Left hindlimb (tissue), 1 donor: ENCODE data around the gene EVC.
"Not testable (repeated sequence)": the region's sequence is repeated elsewhere in the genome, so short reads cannot be mapped to it uniquely, and the experiment has no call there.

Experiments used
- DNase-seq: peaks from one replicate; pipeline ENCODE4 v3.0.0-alpha.2; 2018

The EVC gene

GRCh38 chr4:5816851-5817375 lies 105.9 kb downstream of the EVC start:
- no peak for DNase-seq

- no peak for DNase-seq
These were observed 110.8 kb downstream of the EVC start for GRCh38 chr4:5821665-5822358.

GRCh38 chr4:5822619-5823018 lies 111.6 kb downstream of the EVC start:
- no peak for DNase-seq

DNA sequence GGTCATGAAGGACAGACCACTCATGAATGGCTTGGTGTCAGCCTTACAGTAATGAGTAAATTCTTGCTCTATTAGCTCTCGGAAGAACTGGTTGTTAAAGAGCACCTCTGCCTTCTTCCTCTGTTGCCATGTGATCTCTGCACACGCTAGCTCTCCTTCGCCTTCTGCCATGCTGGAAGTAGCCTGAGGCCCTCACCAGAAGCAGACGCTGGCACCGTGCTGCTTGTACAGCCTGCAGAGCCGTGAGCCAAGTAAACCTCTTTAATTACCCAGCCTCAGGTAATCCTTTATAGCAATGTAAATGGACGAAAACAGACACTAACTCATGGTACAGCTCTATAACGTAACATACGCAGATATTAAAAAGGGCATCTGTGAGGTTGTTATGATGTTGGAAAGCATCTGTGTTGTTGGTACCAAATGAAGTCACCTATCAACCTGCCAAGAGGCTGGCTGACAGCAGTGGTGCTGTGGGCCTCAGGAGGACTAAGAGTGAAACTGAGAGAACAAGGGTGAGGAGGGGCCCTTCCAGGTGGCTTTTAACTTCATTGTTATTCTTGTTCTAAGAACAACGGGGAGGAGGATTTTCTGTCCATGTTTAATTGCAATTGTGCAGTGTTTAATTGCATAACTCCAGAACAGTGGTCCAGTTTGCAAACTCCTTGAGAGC lies 112.7 kb downstream of the EVC start:
- DNase-seq = no peak

DNA sequence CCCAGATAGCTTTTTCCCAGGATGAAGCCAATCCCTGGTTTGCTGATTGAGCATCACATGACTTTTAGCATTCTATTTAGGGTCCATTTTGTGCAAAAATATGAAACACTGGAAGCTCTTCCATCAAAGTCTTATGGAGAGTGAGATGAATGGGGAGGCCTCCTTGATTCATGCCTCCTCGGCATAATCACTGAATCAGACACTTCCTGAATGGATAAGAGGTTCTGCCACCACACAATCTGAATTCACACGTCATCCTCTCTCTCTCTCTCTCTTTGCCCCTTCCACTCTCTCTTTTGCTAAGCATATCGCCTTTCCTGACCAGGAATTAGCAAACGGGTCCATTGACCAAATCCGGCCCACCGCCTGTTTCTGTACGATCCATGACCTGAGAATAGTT lies 113.2 kb downstream of the EVC start:
- DNase-seq = no peak

GRCh38 chr4:5824635-5825034 lies 113.6 kb downstream of the EVC start:
- DNase-seq = no peak

GRCh38 chr4:5825321-5826041 lies 114.5 kb downstream of the EVC start:
- no peak for DNase-seq

DNA sequence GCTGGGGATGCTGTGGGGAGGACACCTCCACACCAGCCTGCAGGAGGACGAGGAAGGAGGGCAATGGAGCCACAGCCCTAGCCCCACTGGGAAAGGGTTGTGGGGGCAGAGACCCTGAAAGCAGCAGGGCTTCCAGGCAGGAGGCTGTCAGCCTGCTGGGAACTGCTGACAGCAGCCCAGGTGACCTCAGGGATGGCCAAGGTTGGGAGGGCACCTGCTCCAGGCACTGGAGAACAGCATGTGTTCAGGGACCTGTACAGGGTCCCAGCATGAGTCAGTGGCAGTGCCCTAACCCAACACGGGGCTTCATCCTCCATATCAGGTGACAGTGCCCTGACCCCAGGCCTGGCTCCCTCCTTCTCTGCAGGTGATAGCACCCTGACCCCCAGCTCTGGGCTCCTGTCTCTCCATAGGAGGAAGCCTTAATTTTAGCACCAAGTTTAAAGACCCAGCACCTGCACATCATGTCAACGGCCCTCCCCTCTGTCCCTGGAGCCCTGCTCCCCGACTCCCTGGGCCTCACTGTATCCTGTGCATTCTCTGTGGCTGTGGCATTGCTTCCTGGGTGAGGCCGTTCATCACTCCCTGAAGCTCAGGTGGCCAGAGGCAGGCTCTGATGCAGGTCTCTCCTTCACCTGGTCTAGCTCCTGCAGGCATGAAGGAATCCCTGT lies 115.6 kb downstream of the EVC start:
- DNase-seq = no peak

DNA sequence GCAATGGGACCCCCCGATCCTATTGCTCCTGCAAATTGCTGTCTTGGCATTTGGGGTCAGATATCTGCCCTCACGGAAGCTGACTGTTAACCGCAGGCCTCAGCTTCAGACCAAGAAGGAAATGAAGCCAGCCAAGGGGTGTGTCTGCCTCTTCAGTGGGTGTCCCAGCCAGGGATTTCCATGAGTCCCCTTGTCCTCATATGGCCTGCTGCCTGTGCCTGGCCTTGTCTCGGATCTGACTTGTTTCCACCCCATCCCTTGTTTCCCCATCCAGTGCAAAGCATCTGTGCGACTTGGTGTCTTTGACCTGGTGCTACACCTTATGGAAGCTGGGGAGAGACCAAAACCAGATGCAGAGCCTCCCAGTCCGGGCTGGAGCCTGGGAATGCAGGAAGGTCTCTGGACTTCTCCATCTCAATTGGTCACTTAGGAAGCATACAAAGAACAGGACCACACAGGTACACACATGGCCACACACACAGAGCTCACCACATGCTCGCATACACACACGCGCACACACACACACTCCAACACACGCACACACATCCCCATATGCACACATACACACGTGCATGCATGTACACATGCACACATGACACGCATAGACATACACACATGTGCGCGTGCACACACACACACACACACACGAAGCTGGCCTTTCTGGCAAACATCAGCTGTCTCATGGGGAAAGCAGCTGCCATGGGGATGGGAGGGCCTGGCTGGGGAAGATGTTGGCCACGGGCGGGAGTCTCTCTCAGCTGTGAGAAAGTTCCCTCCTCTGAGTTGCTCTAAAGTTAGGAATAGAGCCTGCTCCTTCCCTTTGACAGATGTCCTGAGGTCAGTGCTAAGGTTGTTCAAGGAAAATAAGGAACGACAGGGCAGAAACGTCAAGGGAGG lies 116.4 kb downstream of the EVC start:
- DNase-seq = no peak

DNA sequence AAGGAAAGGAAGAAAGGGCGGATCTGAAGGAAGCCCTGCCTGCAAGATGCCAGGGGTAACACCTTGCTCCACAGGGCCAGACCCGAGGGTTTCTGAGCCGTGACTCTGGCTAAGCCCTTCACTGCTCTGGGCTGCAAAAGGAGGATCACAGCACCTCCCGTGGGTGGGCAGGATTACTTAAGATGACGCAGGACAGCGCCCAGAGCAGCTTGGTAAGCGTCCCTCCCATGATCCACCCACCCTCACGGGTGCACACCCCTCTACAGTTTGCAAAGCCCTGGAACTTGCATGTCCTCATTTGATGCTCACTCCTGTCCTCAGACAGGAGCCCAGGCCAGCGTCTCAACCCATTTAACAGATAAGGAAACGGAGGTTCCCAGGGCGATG lies 117.0 kb downstream of the EVC start:
- no peak for DNase-seq

- DNase-seq = no peak
These were observed 125.9 kb downstream of the EVC start for GRCh38 chr4:5836943-5837342.

DNA sequence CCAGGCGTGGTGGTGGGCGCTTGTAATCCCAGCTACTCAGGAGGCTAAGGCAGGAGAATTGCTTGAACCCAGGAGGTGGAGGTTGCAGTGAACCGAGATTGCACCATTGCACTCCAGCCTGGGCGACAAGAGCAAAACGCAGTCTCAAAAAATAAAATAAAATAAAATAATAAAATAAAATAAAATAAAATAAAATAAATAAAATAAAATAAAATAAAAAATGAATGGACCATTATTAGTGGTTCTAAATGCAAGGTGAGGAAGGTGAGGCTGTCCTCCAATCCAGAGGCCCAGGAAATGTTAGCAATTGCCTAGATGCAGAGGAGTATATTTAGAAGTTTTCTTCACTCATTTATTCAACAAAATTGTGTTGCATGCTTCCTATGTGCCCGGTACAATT lies 126.5 kb downstream of the EVC start:
- DNase-seq = not testable (repeated sequence)

DNA sequence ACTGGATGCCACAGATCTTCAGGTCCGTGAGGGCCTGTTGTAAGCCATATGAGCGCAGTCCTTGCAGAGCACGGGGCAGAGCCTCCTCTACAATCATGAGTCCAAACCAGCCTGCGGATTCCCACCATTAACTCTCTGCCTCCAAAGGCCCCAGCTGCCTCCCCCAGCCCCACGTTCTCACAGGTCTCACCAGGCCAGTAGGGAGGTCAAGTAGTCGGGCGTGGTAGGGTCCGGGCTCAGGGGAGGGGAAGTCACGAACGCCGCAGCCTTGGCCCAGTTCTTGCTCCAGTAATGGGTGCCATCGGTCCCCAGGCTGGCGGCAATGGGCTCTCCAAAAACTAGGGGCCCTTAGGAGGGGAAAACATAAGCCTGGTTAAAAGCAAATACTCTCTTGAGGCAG lies 128.3 kb downstream of the EVC start:
- no peak for DNase-seq

DNA sequence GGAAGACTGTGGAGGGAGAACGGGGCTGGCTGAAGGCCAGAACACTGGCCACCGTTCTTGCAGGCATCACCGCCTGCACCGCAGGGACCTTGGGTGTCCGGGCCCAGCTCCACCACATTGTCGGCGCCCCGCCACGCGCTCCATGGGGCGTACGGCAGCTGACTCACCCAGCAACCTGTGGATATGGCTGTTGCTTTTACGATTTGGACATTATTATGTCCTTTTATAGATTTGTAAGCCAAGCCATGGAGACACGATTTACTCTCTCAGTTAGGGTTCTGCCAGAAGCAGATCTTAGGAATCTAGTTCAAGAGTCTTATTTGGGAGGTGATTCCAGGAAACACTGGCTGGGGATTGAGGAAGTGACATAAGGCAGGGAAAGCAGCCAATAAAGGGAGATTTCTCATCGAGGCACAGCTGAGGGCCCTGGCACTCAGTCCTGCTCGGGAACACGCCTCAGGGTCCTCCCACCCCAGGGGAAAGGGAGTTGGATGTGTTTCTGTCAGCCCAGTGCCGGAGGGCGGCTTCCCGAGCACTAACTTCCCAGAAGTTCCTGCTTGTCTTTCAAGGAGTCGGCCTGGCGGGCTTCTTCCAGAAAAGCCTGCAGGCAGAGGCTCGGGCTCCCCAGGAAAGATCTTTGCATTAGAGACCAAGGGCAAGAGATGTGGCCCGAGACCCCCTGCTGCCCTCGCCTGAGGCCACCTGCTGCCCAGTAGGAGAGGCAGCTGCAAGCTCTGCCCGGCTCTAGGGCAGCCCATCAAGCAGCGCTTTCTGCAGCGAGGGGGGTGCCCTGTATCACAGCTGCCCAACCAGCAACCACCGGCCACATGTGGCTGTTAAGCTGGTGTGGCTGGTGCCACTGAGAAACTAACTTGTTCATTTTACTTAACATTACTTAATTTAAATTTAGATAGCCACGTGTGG lies 129.0 kb downstream of the EVC start:
- peak; percentile 82 for DNase-seq

DNA sequence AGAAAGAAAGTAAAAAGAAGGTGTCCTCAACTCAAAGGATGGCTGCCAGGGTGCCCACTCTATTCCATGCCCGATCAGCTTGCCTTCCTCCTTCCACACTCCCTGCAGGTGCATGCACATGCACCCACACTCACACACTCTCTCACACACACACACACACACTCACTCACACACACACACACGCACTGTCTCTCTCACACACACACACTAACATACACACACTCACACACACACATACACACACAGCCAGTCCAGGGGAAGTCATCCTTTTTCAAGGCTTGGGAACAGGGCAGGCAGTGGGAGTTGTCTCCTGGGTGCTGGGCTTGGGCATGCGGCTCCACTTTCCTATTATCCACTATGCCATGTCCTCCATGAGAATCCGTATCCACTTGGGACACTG lies 131.5 kb downstream of the EVC start:
- no peak for DNase-seq

DNA sequence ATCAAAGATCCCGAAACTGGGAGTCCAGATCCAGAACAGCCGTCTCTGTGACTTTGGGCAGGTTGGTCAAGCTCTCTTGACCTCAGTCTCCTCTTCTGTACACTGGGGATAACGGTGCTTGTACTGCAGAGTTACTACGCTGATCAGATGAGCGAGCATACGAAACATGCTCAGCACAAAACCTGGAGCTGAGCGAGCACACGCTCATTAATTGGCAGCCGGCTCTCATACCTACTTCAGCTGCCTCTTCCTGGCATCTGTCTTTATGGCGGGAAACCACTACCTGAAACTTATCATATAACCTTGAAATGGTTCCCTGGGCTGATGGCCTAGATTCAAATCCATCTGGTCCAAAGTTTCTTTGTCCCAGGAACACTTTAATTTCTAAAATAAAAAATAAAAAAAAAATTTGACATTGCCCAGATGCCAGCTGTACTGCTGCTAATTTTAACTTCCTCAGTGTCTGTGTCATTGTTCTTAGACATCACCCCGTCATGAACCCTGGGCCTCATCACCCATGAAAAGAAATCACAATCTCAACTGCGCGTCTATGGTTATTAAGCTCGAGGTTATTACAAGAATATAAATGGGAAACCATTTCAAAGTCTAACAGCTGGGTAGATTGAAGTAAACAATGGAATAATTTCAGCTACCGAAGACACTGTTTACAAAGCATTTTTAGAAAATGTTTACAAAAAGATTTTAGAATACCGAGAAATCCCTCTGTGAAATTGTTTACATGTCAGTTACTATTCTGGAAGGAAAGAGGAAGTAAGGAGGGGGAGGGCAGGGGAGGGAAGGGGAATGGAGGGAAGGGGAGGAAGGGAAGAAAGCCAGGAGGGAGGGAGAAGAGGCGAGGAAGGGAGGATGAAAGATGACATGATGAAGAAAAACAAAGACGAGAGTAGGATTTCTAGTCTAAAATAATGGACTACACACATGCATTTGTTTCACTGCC lies 132.9 kb downstream of the EVC start:
- DNase-seq = no peak

GRCh38 chr4:5845035-5845905 lies 134.3 kb downstream of the EVC start:
- no peak for DNase-seq

DNA sequence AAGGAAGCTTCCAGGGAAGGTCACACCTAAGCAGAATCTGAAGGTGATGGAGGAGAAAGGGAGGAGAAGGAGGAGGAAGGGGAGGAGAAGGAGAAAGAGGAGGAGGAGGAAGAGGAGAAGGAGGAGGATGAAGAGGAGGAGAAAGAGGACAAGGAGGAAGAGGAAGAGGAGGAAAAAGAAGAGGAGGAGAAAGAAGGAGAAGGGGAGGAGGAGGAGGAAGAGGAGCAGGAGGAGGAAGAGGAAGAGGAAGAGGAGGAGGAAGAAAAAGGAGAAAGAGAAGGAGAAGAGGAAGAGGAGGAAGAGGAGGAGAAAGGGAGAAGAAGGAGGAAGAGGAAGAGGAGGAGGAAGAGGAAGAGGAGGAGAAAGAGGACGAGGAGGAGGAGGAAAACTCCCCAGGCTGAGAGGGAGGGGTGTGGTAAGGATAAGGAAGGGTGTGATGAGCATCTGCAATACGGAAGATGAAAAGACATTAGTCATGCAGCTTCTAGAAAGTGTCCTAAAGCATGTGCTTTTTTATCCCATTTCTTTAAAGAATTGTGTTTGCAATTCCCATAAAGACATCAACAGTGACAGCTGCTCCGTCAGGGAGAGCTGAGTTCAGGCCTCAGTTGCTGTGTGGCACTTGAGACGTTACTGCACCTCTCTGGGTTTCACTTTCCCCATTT lies 140.8 kb downstream of the EVC start:
- no peak for DNase-seq
